ENCODE data around the gene SYT8.

SYT8 gene

DNA sequence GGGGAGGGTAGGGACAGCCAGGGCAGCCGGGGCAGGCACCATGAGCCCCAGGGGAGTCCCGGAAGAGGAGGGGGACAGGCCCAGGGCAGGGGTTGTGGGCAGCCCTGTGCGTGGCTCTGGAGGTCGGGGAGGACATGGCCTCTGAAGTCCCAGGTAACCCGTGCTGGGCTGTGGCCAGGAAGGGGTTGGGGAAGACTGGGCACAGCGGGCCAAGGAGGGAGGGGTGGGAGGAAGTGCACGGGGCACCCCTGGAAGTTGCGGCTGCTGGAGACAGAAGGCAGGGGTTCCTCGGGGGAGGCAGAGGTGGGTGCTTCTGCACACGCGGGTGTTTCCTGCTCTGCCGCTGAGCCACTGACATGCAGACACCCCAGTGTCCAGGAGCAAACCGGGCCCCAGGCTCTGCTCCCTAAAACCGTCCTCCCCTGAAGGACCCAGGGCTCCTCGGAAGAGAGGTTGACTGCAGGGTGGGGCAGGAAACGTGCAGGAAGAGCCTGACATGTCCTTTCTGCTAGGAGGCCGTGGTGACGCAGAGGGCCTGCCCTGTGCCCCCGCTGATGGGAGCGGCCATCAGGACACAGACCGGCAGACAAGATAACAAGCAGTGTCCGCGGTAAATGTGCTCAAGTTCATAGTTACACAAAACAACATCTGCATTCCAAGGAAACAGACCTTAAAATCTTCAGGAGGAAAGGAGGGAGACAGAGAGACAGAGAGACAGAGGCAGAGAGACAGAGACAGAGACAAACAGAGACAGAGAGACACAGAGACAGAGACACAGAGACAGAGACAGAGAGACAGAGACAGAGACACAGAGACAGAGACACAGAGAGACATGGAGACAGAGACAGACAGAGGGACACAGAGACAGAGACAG lies 9.7 kb downstream of the SYT8 start:
- Mint-ChIP-seq H3K27me3 (peaks cover 7% of the 10 kb centered on the region), H3K27ac (peak overlapping the region; percentile 60 to 89), H3K4me3 (peak overlapping the region; percentile 73), H3K4me1 (peaks cover 75% of the 10 kb centered on the region), H3K9me3 (no peaks in the 10 kb centered on the region)
- peak; percentile 47 to 56 for DNase-seq
- peak; percentile 56 for ATAC-seq

DNA sequence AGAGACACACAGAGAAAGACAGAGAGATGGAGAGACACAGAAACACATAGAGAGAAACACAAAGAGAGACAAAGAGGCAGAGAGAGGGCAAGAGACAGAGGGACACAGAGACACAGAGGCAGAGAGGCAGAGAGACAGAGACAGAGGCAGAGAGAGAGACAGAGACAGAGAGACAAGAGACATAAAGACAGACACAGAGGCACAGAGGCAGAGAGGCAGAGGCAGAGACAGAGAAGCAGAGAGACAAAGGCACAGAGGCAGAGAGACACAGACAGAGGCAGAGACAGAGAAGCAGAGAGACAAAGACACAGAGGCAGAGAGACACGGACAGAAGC lies 10.3 kb downstream of the SYT8 start:
- Mint-ChIP-seq H3K27ac (peak overlapping the region; percentile 60 to 89), H3K9me3 (no peaks in the 10 kb centered on the region), H3K4me1 (peaks cover 75% of the 10 kb centered on the region), H3K27me3 (peaks cover 7% of the 10 kb centered on the region), H3K4me3 (peak overlapping the region; percentile 73)
- ATAC-seq (no peak), DNase-seq (no peak)

DNA sequence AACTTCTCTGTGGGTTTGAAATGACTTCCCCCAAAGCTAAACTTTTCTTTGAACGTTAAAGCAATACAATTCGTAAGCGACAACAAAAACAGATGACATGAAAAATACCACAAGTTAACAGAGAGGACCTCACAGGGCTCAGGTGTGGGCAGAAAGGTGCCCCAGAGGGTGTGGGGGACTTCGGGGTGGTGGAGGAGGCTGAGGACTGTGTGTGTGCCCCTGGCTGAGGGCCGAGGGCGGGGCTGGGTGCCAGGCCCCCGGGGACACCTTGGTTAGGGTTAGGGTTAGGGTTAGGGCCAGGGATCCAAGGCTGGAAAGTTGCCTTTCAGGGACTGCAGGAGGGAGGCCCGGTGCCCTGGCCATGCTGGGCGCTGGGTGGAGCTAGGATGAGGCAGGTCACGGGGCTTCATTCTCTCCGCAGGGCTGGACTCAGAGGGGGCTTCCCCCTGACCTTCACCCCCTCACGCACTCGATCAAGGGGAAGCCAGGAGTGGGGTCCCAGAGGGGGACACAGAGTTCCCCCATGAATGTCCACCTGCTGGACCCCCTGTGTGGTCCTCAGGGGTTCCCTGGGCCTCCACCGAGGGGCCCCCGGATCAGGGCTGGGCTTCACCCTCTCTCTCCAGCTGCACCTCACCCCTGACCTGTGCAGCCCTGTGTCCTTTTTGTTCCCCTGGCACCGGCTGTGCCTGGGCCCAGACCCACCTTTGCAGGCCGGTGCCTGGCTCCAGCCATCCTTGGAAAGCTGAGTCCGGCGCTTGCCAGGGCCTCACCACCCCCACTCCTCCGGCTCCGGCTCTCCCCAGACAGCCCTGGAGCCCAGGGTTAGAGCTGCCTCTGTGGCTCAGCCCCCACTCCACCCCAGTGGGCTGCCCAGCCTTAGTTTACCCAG lies 11.0 kb downstream of the SYT8 start:
- DNase-seq (no peak), ATAC-seq (peak; percentile 53)
- H3K4me3 Mint-ChIP-seq, result peak overlapping the region; percentile 73
- H3K27ac Mint-ChIP-seq, result peak overlapping the region; percentile 75 to 89
- H3K4me1 Mint-ChIP-seq, result peaks cover 80% of the 10 kb centered on the region
- H3K9me3 Mint-ChIP-seq, result no peaks in the 10 kb centered on the region
- peaks cover 7% of the 10 kb centered on the region for H3K27me3 Mint-ChIP-seq

GRCh38 chr11:1846453-1846932 lies 11.7 kb downstream of the SYT8 start:
- ATAC-seq, result no peak
- Mint-ChIP-seq H3K4me1 (peaks cover 87% of the 10 kb centered on the region), H3K9me3 (no peaks in the 10 kb centered on the region), H3K4me3 (peak overlapping the region in 1 of 2 donors; percentile 7), H3K27me3 (peaks cover 7% of the 10 kb centered on the region), H3K27ac (no peak overlapping the region)
- no peak for DNase-seq

- Mint-ChIP-seq H3K9me3 (no peaks in the 10 kb centered on the region), H3K4me3 (no peak overlapping the region), H3K27ac (no peak overlapping the region), H3K4me1 (peaks cover 94% of the 10 kb centered on the region), H3K27me3 (peaks cover 7% of the 10 kb centered on the region)
- no peak for DNase-seq
- no peak for ATAC-seq
Measured at GRCh38 chr11:1847006-1847735, 12.4 kb downstream of the SYT8 start.

DNA sequence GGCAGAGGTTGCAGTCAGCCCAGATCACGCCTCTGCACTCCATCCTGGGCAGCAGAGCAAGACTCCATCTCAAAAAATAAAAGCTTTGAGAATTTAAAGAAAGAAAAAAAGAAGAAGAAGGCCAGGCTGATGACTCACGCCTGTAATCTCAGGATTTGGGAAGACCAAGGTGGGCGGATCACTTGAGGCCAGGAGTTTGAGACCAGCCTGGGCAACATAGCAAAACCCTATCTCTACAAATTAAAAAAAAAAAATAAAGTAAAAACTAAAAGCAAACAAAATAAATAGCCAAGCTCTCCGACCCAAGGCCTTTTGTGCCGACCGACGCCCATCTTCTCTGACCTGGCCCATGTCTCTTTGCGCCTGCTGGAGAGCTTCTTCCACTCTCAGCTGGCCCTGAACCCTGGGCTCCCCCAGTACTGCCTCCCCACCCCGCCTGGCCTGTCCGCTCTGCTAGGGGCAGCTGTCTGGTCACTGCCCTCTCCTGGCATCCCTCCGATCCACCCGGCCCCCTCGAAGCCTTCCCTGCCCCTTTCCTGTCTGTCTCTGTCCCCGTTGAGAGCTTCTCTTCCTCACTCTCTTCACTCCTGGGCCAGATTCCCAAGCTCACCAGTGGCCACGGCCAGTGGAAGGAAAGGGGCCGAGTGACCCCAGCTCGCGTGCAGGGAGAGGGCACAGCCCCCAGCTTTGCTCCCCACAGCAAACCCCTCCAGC lies 13.3 kb downstream of the SYT8 start:
- ATAC-seq, result no peak
- H3K4me3 Mint-ChIP-seq, result no peak overlapping the region
- DNase-seq, result no peak
- no peak overlapping the region for H3K27ac Mint-ChIP-seq
- peaks cover 100% of the 10 kb centered on the region for H3K4me1 Mint-ChIP-seq
- H3K27me3 Mint-ChIP-seq, result peaks cover 7% of the 10 kb centered on the region
- no peaks in the 10 kb centered on the region for H3K9me3 Mint-ChIP-seq

- H3K27ac Mint-ChIP-seq, result peak overlapping the region; percentile 33 to 62
- peak overlapping the region in 1 of 2 donors; percentile 34 for H3K4me3 Mint-ChIP-seq
- ATAC-seq (no peak), DNase-seq (no peak)
- peaks cover 94% of the 10 kb centered on the region for H3K4me1 Mint-ChIP-seq
- H3K27me3 Mint-ChIP-seq, result peaks cover 7% of the 10 kb centered on the region
- H3K9me3 Mint-ChIP-seq, result no peaks in the 10 kb centered on the region
Measured at GRCh38 chr11:1848640-1849430, 14.0 kb downstream of the SYT8 start.

DNA sequence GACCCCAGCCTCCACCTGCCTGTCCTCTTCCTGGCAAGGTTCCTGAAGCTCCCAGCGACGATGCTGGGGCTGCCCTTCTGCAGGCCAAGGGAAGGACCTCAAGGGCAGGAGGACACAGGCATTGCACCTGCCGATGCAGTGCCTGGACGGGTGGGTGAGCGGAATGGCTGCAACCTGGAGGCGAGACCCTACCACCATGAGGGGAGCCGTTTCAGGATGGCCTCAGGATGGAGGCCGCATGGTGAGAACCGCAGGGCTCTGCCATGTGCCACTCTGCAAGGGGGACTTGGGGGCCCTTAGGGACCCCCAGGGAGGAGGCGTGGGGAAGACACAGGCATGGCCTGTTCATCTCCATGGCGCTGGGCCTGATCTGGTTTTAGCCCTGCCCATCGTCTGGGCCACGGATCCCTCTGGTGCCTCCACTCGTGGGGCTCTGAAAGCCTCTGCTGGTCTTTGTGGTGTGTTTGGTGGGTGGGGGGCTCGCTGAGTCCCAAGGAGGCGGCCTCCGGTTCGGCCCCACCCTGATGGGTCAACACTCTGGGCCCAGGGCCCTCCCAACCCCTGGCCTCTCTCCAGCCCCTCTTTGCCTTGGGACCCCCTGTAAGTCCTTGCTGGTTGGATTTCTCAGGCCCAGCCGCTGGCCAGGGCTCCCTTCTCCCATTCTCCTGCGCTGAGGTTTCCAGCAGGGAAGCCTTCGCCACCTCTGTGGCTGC lies 16.8 kb downstream of the SYT8 start:
- peak in 1 of 2 donors; percentile 42 for DNase-seq
- H3K4me1 Mint-ChIP-seq, result peaks cover 83% of the 10 kb centered on the region

DNA sequence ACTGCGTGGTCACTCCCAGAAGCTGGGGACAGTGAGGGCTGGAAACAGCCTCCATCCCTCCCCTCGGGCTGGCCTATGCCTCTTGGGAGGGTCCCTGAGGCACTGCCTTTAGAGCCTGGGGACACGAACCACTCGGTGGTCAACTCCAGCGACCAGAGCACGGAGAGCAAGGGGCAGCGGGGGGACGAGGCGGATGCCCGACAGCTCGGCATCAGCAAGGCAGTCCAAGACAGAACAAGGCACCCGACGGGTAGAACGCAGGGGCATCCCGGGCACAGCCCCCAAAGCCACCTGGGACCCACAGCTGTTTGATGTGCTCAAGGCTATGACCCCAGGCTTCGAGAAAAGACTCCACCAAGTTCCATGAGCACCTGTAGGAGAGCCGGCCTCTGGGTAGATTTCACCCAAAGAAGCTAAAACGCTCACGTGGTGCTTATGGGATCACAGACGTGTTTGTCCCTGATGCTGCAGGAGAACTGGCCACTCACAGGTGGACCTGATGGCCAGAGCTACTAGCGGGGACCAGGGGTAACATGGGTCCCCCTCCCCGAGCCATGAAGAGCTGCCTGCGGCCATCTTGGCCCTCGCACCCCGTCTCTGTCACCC lies 17.6 kb downstream of the SYT8 start:
- ATAC-seq, result peak; percentile 0
- H3K27ac Mint-ChIP-seq, result peak overlapping the region; percentile 98 to 99
- no peaks in the 10 kb centered on the region for H3K27me3 Mint-ChIP-seq
- H3K4me3 Mint-ChIP-seq, result peak overlapping the region; percentile 91 to 98
- H3K4me1 Mint-ChIP-seq, result peaks cover 81% of the 10 kb centered on the region
- no peak for DNase-seq
- H3K9me3 Mint-ChIP-seq, result no peaks in the 10 kb centered on the region

More for the DNA sequence above, 16.8 kb downstream of the SYT8 start:
- Mint-ChIP-seq H3K4me3 (peak overlapping the region; percentile 91 to 98), H3K27me3 (peaks cover 4% of the 10 kb centered on the region), H3K9me3 (no peaks in the 10 kb centered on the region), H3K27ac (peak overlapping the region; percentile 98 to 99)
- no peak for ATAC-seq

DNA sequence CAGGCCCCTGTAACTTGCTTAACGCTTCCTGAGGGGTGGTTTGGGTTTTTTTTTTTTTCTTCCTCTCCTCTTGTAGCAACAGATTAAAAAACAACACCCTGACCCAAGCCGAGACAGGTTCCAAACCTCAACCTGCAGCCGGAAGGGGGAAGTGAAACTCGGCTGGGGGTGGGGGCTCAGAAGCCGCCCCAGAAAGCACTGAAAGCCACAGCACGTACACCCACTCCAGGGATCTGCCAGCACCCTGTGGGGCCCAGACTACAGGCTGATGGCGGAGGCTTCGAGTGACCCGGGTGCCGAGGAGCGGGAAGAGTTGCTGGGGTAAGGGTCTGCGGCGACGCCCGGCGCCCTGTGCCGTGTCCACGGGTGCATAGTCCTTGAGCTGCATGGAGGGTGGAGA lies 18.1 kb downstream of the SYT8 start, which contains the start of gene LSP1:
Gene LSP1, plus strand, starts transcription at position 208 of the 400 bp plus-strand sequence. Its CDS starts 61 bp downstream, at position 269.
- DNase-seq, result peak; percentile 88 to 94
- Mint-ChIP-seq H3K9me3 (no peaks in the 10 kb centered on the region), H3K27me3 (no peaks in the 10 kb centered on the region), H3K27ac (peak within 1 kb of the TSS; percentile 98 to 99), H3K4me3 (peak within 1 kb of the TSS; percentile 91 to 98), H3K4me1 (peaks cover 81% of the 10 kb centered on the region)
- ATAC-seq, result peak; percentile 75

DNA sequence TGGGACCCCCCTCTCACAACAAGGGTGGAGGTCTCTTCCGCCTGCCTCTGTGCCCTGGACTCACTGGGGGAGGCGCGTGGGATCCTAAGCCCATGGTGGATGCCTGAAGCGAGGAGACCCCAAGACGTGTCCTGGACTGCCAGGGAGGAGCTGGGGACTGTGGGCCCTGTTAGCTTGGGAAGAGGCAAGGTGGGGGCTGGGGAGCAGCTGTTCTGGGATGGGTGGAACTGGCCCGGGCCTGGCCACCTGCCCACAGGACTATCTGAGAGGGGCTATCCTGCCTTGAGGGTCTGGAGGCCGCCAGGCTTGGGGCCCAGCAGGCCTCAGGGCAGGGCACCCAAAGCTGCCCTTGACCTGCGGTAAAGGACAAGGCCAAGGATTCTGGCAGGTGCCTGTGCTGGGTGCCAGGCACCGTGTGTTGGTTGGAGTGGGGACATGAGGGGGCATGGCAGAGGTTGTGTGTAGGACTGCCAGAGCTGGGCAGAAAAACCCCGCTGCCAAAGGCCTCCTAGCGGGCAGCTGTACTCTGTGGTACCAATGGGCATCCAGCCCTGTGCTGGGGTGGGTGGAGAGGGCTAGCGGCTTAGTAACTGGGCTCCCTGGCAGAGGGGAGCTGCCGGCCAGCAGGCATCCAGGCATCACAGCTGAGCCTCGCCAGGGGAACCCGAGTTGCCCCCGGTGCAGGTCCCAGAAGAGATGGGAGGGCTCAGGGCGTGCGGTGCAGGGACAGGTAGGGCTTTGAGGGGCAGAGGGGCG lies 18.8 kb downstream of the SYT8 start:
- H3K27ac Mint-ChIP-seq, result peak overlapping the region; percentile 98 to 99
- no peaks in the 10 kb centered on the region for H3K9me3 Mint-ChIP-seq
- H3K4me1 Mint-ChIP-seq, result peaks cover 81% of the 10 kb centered on the region
- peak; percentile 41 to 55 for DNase-seq
- H3K4me3 Mint-ChIP-seq, result peak overlapping the region; percentile 91 to 98
- no peaks in the 10 kb centered on the region for H3K27me3 Mint-ChIP-seq
- ATAC-seq, result peak; percentile 8

DNA sequence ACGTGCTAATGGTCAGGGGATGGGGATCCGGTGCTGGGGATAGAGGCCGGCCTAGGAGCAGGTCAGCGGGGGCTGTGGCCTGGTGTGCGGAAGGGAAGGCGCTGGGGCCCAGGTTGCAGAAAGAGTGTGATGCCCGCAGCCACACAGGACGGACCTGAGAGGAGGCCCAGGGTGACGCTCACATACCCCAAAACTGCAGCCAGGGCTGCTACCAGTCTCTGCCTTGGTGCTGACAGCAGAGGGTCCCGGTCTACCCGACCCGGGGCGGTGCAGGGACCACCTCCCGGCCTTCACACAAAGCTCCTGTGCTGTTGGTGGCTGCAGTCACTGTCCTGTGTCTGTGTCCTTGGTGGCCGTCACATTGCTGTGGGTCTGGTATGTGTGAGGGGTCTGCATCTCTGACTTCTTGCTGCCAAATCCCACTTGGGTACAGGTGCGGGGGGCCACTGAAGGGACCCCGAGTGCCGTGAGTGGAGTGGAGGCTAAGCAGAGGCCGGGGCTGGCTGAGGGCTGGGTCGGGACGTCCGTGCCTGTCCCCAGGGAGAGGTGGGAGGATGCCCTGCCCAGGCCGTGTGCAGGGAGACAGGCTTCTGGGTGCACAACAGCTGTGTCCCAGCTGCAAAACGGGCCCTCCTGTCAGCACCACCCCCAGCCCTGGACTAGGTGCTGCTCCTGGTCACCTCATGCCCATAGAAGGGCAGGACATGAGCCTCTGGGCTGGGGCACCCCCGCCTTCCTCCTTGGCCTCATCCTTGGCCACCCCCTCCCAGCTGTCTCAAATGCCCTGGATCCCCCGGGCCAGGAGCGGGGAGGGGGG lies 19.6 kb downstream of the SYT8 start:
- Mint-ChIP-seq H3K27me3 (no peaks in the 10 kb centered on the region), H3K9me3 (no peaks in the 10 kb centered on the region), H3K4me3 (peak overlapping the region; percentile 91 to 98), H3K27ac (peak overlapping the region; percentile 98 to 99), H3K4me1 (peaks cover 81% of the 10 kb centered on the region)
- ATAC-seq (peak; percentile 35), DNase-seq (peak in 1 of 2 donors; percentile 58)
